ENCODE measurements around the gene LPP.

Gene LPP

GRCh38 chr3:188255190-188255589, 101.2 kb downstream of the LPP start:
- Histone ChIP-seq H3K27ac (no peak overlapping the region), H3K27me3 (replicated peaks) (no peaks in the 10 kb centered on the region), H3K4me3 (ENCODE audit: low read depth, low read length) (no peak overlapping the region), H3K36me3 (replicated peaks) (no peaks in the 10 kb centered on the region)
- in situ Hi-C loops (cut with HindIII; ENCODE audit: low pct_ligation_motif_present, low sequenced_read_pairs), result no loop called here
- no peak for TF ChIP-seq CTCF (IDR thresholded peaks at IDR 0.05; ENCODE audit: low read depth, low read length, missing control alignments)
- no peak for DNase-seq

- Histone ChIP-seq H3K27ac (no peak overlapping the region), H3K27me3 (replicated peaks) (no peaks in the 10 kb centered on the region), H3K4me3 (ENCODE audit: low read depth, low read length) (no peak overlapping the region), H3K36me3 (replicated peaks) (no peaks in the 10 kb centered on the region)
- in situ Hi-C loops (cut with HindIII; ENCODE audit: low pct_ligation_motif_present, low sequenced_read_pairs), result no loop called here
- TF ChIP-seq CTCF (IDR thresholded peaks at IDR 0.05; ENCODE audit: low read depth, low read length, missing control alignments), result no peak
- DNase-seq, result no peak
Measured at GRCh38 chr3:188256758-188257157, 102.8 kb downstream of the LPP start.

GRCh38 chr3:188257384-188258026, 103.5 kb downstream of the LPP start:
- no peak for DNase-seq
- peak overlapping the region; percentile 23 for H3K27ac ChIP-seq
- no peak overlapping the region for H3K4me3 ChIP-seq (ENCODE audit: low read depth, low read length)
- no peaks in the 10 kb centered on the region for H3K36me3 ChIP-seq (replicated peaks)
- in situ Hi-C loops (cut with HindIII; ENCODE audit: low pct_ligation_motif_present, low sequenced_read_pairs), result no loop called here
- H3K27me3 ChIP-seq (replicated peaks), result no peaks in the 10 kb centered on the region
- no peak for TF ChIP-seq CTCF (IDR thresholded peaks at IDR 0.05; ENCODE audit: low read depth, low read length, missing control alignments)

- in situ Hi-C loops (cut with HindIII; ENCODE audit: low pct_ligation_motif_present, low sequenced_read_pairs), result no loop called here
- no peak for TF ChIP-seq CTCF (IDR thresholded peaks at IDR 0.05; ENCODE audit: low read depth, low read length, missing control alignments)
- Histone ChIP-seq H3K36me3 (replicated peaks) (no peaks in the 10 kb centered on the region), H3K27ac (no peak overlapping the region), H3K27me3 (replicated peaks) (no peaks in the 10 kb centered on the region), H3K4me3 (ENCODE audit: low read depth, low read length) (no peak overlapping the region)
- DNase-seq, result no peak
Measured at GRCh38 chr3:188259191-188259590, 105.2 kb downstream of the LPP start.

- no peak for TF ChIP-seq CTCF (IDR thresholded peaks at IDR 0.05; ENCODE audit: low read depth, low read length, missing control alignments)
- in situ Hi-C loops (cut with HindIII; ENCODE audit: low pct_ligation_motif_present, low sequenced_read_pairs), result no loop called here
- no peaks in the 10 kb centered on the region for H3K36me3 ChIP-seq (replicated peaks)
- H3K4me3 ChIP-seq (ENCODE audit: low read depth, low read length), result no peak overlapping the region
- no peak overlapping the region for H3K27ac ChIP-seq
- no peak for DNase-seq
- no peaks in the 10 kb centered on the region for H3K27me3 ChIP-seq (replicated peaks)
Measured at GRCh38 chr3:188259596-188259995, 105.6 kb downstream of the LPP start.

GRCh38 chr3:188261011-188261410, 107.1 kb downstream of the LPP start:
- Histone ChIP-seq H3K4me3 (ENCODE audit: low read depth, low read length) (no peak overlapping the region), H3K27ac (peak overlapping the region; percentile 80), H3K27me3 (replicated peaks) (no peaks in the 10 kb centered on the region), H3K36me3 (replicated peaks) (no peaks in the 10 kb centered on the region)
- no peak for DNase-seq
- TF ChIP-seq CTCF (IDR thresholded peaks at IDR 0.05; ENCODE audit: low read depth, low read length, missing control alignments), result no peak
- in situ Hi-C loops (cut with HindIII; ENCODE audit: low pct_ligation_motif_present, low sequenced_read_pairs), result no loop called here
